Measurements from ENCODE around the gene ALDH3A2. TPM values are rescaled to one million over a fixed set of nuclear protein-coding genes. Genes with fewer than 3 reads are reported as not detected.

ALDH3A2 gene
- total and polyA plus RNA-seq, 2 of the 8 experiments (the other 6 are each of a cell fraction or from before 2014, with no cell fraction given): 20.6 to 72.9 TPM

- H3K14ac ChIP-seq (ENCODE audit: insufficient read length): no peak overlapping the region
- H2BK20ac ChIP-seq (ENCODE audit: low read length): 0 out of 2 replicates have a peak overlapping the region, but pooled peaks have one; percentile 10
- CTCF ChIA-PET (ENCODE audit: partially characterized antibody): interaction anchor here (0.6 to 8.7 kb wide), 15 partner anchors 9 to 335 kb away, joined by 3 to 56 read pairs (median 4); partner anchors contain the start of gene ALDH3A2
- no peak overlapping the region for H2BK12ac ChIP-seq (ENCODE audit: low read depth, low read length)
- H2BK15ac ChIP-seq (ENCODE audit: low read length): 0 out of 2 replicates have a peak overlapping the region, but pooled peaks have one; percentile 61
- H3K36me3 ChIP-seq (ENCODE audit: control insufficient read depth in 2 of 4, insufficient read depth in 4 of 4, low read length in 3 of 4): no peaks in the 10 kb centered on the region
- H3K9me3 ChIP-seq (ENCODE audit: insufficient read depth in 2 of 2, low read depth in 1 of 2, low read length in 1 of 2): no peaks in the 10 kb centered on the region
- FAIRE-seq (no peak), DNase-seq (ENCODE audit: low read depth in 1 of 2, low spot score in 2 of 2) (no peak)
- WGBS, 2 experiments (ENCODE audit: extremely low coverage in 1 of 2, insufficient coverage in 1 of 2, insufficient read length in 1 of 2, insufficient replicate concordance in 2 of 2, low coverage in 1 of 2, low lambda C conversion rate in 2 of 2, missing lambda C conversion rate in 1 of 2): 81% methylated on average over 9 of the region's 9 CpGs; no CpG with 5 or more reads in 1 of the 2 experiments
- H3K4me1 ChIP-seq (replicated peaks in 1 of 4; ENCODE audit: control insufficient read depth in 3 of 4, insufficient read depth in 4 of 4, low read length in 3 of 4): no peaks in the 10 kb centered on the region; a peak in 1 of 7 replicates
- H4K91ac ChIP-seq (replicated peaks; ENCODE audit: insufficient read length, low read length): no peak overlapping the region
- H3K27me3 ChIP-seq (replicated peaks in 1 of 4; ENCODE audit: control insufficient read depth in 3 of 4, extremely low read depth in 1 of 4, insufficient read depth in 3 of 4, low read length in 3 of 4): no peaks in the 10 kb centered on the region
- H3K23me2 ChIP-seq (ENCODE audit: low read depth, low read length): no peaks in the 10 kb centered on the region
- H3K27ac ChIP-seq (ENCODE audit: low read depth, low read length): no peak overlapping the region
- no peak overlapping the region for H3K23ac ChIP-seq (ENCODE audit: insufficient read length)
- peak overlapping the region; percentile 65 for H4K8ac ChIP-seq (ENCODE audit: extremely low read depth, insufficient read depth, low read length)
- no peak overlapping the region for H2BK120ac ChIP-seq (replicated peaks; ENCODE audit: low read depth, low read length)
- no peak overlapping the region for H2AK5ac ChIP-seq (ENCODE audit: low read depth, low read length)
- H3K56ac ChIP-seq (replicated peaks; ENCODE audit: insufficient read length, low read depth, low read length): no peak overlapping the region
- H3K9ac ChIP-seq (replicated peaks in 1 of 4; ENCODE audit: extremely low read depth in 1 of 4, low read depth in 3 of 4, low read length in 3 of 4): no peak overlapping the region
- H3K79me1 ChIP-seq (ENCODE audit: low read depth, low read length): no peaks in the 10 kb centered on the region
- no peak overlapping the region for H3K4me3 ChIP-seq (ENCODE audit: extremely low read depth in 1 of 4, insufficient read depth in 2 of 4, low read depth in 3 of 4, low read length in 4 of 4)
- H3K79me2 ChIP-seq (ENCODE audit: control insufficient read depth in 1 of 2, insufficient read depth in 2 of 2, low read length in 2 of 2): no peaks in the 10 kb centered on the region
- no peak overlapping the region for H4K5ac ChIP-seq (ENCODE audit: insufficient read length, low read depth, low read length)
- no peak overlapping the region for H2BK5ac ChIP-seq (ENCODE audit: low read depth, low read length)
- H2AFZ ChIP-seq (ENCODE audit: low read length): no peak overlapping the region
- POLR2A ChIA-PET (ENCODE audit: partially characterized antibody): interaction anchor here (1.0 to 3.9 kb wide), 2 partner anchors 8 to 72 kb away, joined by 3 to 16 read pairs; partner anchors contain the start of gene ALDH3A2
- no peak overlapping the region for H3K4ac ChIP-seq (replicated peaks; ENCODE audit: insufficient read length, low read depth, low read length)
- no peaks in the 10 kb centered on the region for H4K20me1 ChIP-seq (replicated peaks in 1 of 2; ENCODE audit: control insufficient read depth in 1 of 2, insufficient read depth in 2 of 2, low read length in 2 of 2)
- H3K4me2 ChIP-seq (ENCODE audit: insufficient read depth in 1 of 2, low read depth in 2 of 2, low read length in 2 of 2): no peak overlapping the region
- no peak overlapping the region for H3K18ac ChIP-seq (ENCODE audit: extremely low read depth, low read length)
- no peak for TF ChIP-seq CHD1 (IDR thresholded peaks at IDR 0.05; ENCODE audit: low read depth, low read length)
- no peak for TF ChIP-seq RBBP5 (IDR thresholded peaks at IDR 0.05; ENCODE audit: borderline replicate concordance, low read depth, low read length)
- TF ChIP-seq CBX8 (IDR thresholded peaks at IDR 0.05; ENCODE audit: borderline replicate concordance, low read depth, low read length): no peak
- no peak for TF ChIP-seq POLR2A (IDR thresholded peaks at IDR 0.05; ENCODE audit: control extremely low read depth in 1 of 2, low read depth in 2 of 2, low read length in 2 of 2)
- TF ChIP-seq BCL11A (IDR thresholded peaks at IDR 0.05; ENCODE audit: low read depth in 2 of 2, low read length in 2 of 2): no peak
- TF ChIP-seq NANOG (IDR thresholded peaks at IDR 0.05; ENCODE audit: insufficient read depth, low read depth, low read length, poor library complexity, severe bottlenecking): no peak
- no peak for TF ChIP-seq POU5F1 (IDR thresholded peaks at IDR 0.05; ENCODE audit: low read depth, low read length)
- no peak for TF ChIP-seq CHD2 (IDR thresholded peaks at IDR 0.05; ENCODE audit: low read length)
- TF ChIP-seq GABPA (IDR thresholded peaks at IDR 0.05; ENCODE audit: borderline replicate concordance, insufficient read depth, low read length): no peak
- TF ChIP-seq E2F6 (IDR thresholded peaks at IDR 0.05): no peak
- no peak for TF ChIP-seq PHF8 (conservative IDR thresholded peaks at IDR 0.05; ENCODE audit: low read depth, low read length)
Measured at GRCh38 chr17:19720631-19721426, 72.3 kb downstream of the ALDH3A2 start.

Measured in H1 (cell line).